ENCODE data around the gene IQCF2.
"Not testable (repeated sequence)": the region's sequence is repeated elsewhere in the genome, so short reads cannot be mapped to it uniquely, and the experiment has no call there.

- TF ChIP-seq, protein P1, sequence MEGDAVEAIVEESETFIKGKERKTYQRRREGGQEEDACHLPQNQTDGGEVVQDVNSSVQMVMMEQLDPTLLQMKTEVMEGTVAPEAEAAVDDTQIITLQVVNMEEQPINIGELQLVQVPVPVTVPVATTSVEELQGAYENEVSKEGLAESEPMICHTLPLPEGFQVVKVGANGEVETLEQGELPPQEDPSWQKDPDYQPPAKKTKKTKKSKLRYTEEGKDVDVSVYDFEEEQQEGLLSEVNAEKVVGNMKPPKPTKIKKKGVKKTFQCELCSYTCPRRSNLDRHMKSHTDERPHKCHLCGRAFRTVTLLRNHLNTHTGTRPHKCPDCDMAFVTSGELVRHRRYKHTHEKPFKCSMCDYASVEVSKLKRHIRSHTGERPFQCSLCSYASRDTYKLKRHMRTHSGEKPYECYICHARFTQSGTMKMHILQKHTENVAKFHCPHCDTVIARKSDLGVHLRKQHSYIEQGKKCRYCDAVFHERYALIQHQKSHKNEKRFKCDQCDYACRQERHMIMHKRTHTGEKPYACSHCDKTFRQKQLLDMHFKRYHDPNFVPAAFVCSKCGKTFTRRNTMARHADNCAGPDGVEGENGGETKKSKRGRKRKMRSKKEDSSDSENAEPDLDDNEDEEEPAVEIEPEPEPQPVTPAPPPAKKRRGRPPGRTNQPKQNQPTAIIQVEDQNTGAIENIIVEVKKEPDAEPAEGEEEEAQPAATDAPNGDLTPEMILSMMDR (IDR thresholded peaks at IDR 0.05; ENCODE audit: low read depth, low read length), result not testable (repeated sequence)
- not testable (repeated sequence) for TF ChIP-seq EZH2phosphoT487 (IDR thresholded peaks at IDR 0.05; ENCODE audit: low read depth)
Observed at GRCh38 chr3:51868896-51869295, 7.5 kb downstream of the IQCF2 start.

Measured in OCI-LY3 (cell line).